MM.1S (cell line): ENCODE results near the gene PRKCB.

ENCODE experiments used
- DNase-seq: peaks from one replicate; pipeline ENCODE4 v3.0.0-alpha.2; 2015
- H2AFZ ChIP-seq: fragments of 300-600 bp; sonication (generic); 2 replicates; pipeline ENCODE4 v1.6.0; 2016; ENCODE audit warnings: antibody characterized with exemption, low read length
- H3F3A ChIP-seq: fragments of 300-600 bp; sonication (generic); 2 replicates; pipeline ENCODE4 v1.6.1; 2016; ENCODE audit warnings: mild to moderate bottlenecking, antibody characterized with exemption, low read length, moderate library complexity, mixed read lengths; ENCODE audit not compliant: insufficient read depth
- H3K27ac ChIP-seq: fragments of 300-600 bp; sonication (generic); 2 replicates; pipeline ENCODE4 v1.5.1; 2016; ENCODE audit warnings: mild to moderate bottlenecking, low read length
- H3K27me3 ChIP-seq: fragments of 300-600 bp; sonication (generic); replicated peaks from 2 replicates; pipeline ENCODE4 v1.6.0; 2016; ENCODE audit warnings: low read length; ENCODE audit not compliant: insufficient read depth
- H3K36me3 ChIP-seq: fragments of 300-600 bp; sonication (generic); replicated peaks from 2 replicates; pipeline ENCODE4 v1.6.1; 2016; ENCODE audit warnings: mild to moderate bottlenecking, low read length, mixed read lengths; ENCODE audit not compliant: insufficient read depth
- H3K4me1 ChIP-seq: fragments of 300-600 bp; sonication (generic); 2 replicates; pipeline ENCODE4 v1.6.1; 2016; ENCODE audit warnings: low read length, mixed read lengths
- H3K4me2 ChIP-seq: fragments of 300-600 bp; sonication (generic); 2 replicates; pipeline ENCODE4 v1.6.0; 2016; ENCODE audit warnings: low read depth, low read length
- H3K4me3 ChIP-seq: fragments of 300-600 bp; sonication (generic); 2 replicates; pipeline ENCODE4 v1.5.1; 2016; ENCODE audit warnings: low read length, mixed read lengths
- H3K79me2 ChIP-seq: fragments of 300-600 bp; sonication (generic); 2 replicates; pipeline ENCODE4 v1.6.1; 2016; ENCODE audit warnings: mixed run types, low read length, mixed read lengths
- H3K9ac ChIP-seq: fragments of 300-600 bp; sonication (generic); 2 replicates; pipeline ENCODE4 v1.6.1; 2016; ENCODE audit warnings: low read length, mixed read lengths
- H3K9me2 ChIP-seq: fragments of 300-600 bp; sonication (generic); replicated peaks from 2 replicates; pipeline ENCODE4 v1.6.1; 2016; ENCODE audit warnings: mild to moderate bottlenecking, low read length, mixed read lengths; ENCODE audit not compliant: insufficient read depth
- H3K9me3 ChIP-seq: fragments of 300-600 bp; sonication (generic); replicated peaks from 2 replicates; pipeline ENCODE4 v1.6.1; 2016; ENCODE audit warnings: mild to moderate bottlenecking, low read length, mixed read lengths; ENCODE audit not compliant: insufficient read depth
- H4K20me1 ChIP-seq: fragments of 300-600 bp; sonication (generic); 2 replicates; pipeline ENCODE4 v1.6.1; 2016; ENCODE audit warnings: mild to moderate bottlenecking, low read length, moderate library complexity, mixed read lengths; ENCODE audit not compliant: insufficient read depth
- EZH2 ChIP-seq: fragments of 300-600 bp; sonication (generic); optimal IDR thresholded peaks from 2 replicates; pipeline ENCODE3; 2017; ENCODE audit warnings: low read depth, mild to moderate bottlenecking, antibody characterized with exemption, low read length, mixed read lengths
- EZH2phosphoT487 ChIP-seq: fragments of 300-600 bp; sonication (generic); IDR thresholded peaks from 2 replicates; pipeline ENCODE4 v1.6.1; 2018; ENCODE audit warnings: antibody characterized with exemption, low read length
- TF ChIP-seq, protein P1 (sequence below): fragments of 300-600 bp; sonication (generic); IDR thresholded peaks from 2 replicates; pipeline ENCODE4 v1.5.1; 2016; ENCODE audit warnings: antibody characterized with exemption, low read length, mixed read lengths

Gene PRKCB

DNA sequence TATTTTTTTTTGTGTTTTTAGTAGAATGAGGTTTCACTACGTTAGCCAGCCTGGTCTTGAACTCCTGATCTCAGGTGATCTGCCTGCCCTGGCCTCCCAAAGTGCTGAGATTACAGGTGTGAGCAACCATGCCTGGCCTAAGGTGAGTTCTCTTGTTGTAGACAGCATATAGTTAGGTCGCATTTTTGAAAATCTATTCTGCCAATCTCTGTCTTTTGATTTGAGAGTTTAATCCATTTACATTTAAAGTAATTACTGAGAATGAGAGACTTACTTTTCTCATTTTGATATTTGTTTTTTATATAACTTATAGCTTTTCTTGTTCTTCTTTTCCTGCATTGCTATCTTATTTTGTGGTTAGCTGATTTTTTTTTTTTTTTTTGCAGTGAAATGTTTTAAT, 6.3 kb upstream of the PRKCB start:
- no peaks in the 10 kb centered on the region for H4K20me1 ChIP-seq
- no peak overlapping the region for H3K9ac ChIP-seq
- H3K27ac ChIP-seq: no peak overlapping the region
- no peak overlapping the region for H2AFZ ChIP-seq
- no peak for DNase-seq
- H3K9me3 ChIP-seq: no peaks in the 10 kb centered on the region
- H3K4me2 ChIP-seq: no peak overlapping the region
- H3K4me3 ChIP-seq: no peak overlapping the region
- H3K36me3 ChIP-seq: no peaks in the 10 kb centered on the region
- no peaks in the 10 kb centered on the region for H3K79me2 ChIP-seq
- TF ChIP-seq, protein P1, sequence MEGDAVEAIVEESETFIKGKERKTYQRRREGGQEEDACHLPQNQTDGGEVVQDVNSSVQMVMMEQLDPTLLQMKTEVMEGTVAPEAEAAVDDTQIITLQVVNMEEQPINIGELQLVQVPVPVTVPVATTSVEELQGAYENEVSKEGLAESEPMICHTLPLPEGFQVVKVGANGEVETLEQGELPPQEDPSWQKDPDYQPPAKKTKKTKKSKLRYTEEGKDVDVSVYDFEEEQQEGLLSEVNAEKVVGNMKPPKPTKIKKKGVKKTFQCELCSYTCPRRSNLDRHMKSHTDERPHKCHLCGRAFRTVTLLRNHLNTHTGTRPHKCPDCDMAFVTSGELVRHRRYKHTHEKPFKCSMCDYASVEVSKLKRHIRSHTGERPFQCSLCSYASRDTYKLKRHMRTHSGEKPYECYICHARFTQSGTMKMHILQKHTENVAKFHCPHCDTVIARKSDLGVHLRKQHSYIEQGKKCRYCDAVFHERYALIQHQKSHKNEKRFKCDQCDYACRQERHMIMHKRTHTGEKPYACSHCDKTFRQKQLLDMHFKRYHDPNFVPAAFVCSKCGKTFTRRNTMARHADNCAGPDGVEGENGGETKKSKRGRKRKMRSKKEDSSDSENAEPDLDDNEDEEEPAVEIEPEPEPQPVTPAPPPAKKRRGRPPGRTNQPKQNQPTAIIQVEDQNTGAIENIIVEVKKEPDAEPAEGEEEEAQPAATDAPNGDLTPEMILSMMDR: no peak
- no peak for TF ChIP-seq EZH2
- no peak for TF ChIP-seq EZH2phosphoT487
- H3K27me3 ChIP-seq: peaks cover 10% of the 10 kb centered on the region
- H3K4me1 ChIP-seq: peaks cover 13% of the 10 kb centered on the region
- H3K9me2 ChIP-seq: no peaks in the 10 kb centered on the region
- peaks cover 11% of the 10 kb centered on the region for H3F3A ChIP-seq

DNA sequence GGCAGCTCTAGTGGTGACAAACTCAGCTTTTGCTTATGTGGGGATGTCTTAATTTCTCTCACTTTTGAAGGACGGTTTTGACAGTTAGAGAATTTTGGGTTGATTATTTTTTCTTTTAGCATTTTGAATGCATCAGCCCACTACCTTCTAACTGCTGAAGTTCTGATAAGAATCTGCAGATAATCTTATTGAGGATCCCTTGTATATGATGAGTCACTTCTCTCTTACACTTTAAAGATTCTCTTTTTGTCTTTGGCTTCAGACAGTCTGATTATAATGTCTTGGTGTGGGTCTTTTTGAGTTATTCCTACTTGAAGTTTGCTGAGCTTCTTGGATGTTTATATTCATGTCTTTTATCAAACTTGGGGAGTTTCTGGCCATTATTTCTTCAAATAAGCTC, 5.5 kb upstream of the PRKCB start:
- peaks cover 14% of the 10 kb centered on the region for H3K27me3 ChIP-seq

DNA sequence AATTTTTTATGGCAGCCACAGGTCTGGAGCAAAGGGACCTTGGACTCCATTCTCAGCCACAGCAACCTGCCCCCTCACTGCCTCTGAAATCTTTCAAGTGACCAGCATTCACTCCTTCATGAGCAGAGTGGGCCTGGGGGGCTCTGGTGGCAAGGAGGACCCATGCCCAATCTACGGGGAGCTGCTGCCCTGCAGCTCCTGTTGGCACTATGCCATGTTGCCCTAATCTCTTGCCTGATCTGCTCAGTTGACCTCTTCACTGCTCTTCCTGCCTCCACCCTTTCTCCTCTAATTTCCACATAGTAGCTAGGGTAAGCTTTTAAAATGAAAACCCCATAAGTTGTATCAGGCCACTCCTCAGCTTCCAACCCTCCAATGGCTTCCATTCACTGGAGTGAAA, 2.9 kb upstream of the PRKCB start:
- no peaks in the 10 kb centered on the region; the same call in 1 of the 2 replicates for H3K4me1 ChIP-seq
- no peak overlapping the region for H3K27ac ChIP-seq
- H3K9ac ChIP-seq: no peak overlapping the region
- no peak for DNase-seq
- H3K36me3 ChIP-seq: no peaks in the 10 kb centered on the region
- H3K9me2 ChIP-seq: no peaks in the 10 kb centered on the region
- no peak overlapping the region for H3K4me2 ChIP-seq
- TF ChIP-seq EZH2phosphoT487 (no peak), EZH2 (no peak)
- TF ChIP-seq, protein P1: no peak
- H3K27me3 ChIP-seq: peaks cover 33% of the 10 kb centered on the region
- H2AFZ ChIP-seq: no peak overlapping the region
- no peaks in the 10 kb centered on the region for H3K9me3 ChIP-seq
- H4K20me1 ChIP-seq: no peaks in the 10 kb centered on the region
- H3K4me3 ChIP-seq: no peak overlapping the region
- no peaks in the 10 kb centered on the region for H3K79me2 ChIP-seq
- no peaks in the 10 kb centered on the region for H3F3A ChIP-seq

More for the DNA sequence above, 5.5 kb upstream of the PRKCB start:
- Histone ChIP-seq H3K9ac (no peak overlapping the region), H3K4me3 (no peak overlapping the region), H3K4me2 (no peak overlapping the region), H3K9me2 (no peaks in the 10 kb centered on the region), H3K9me3 (no peaks in the 10 kb centered on the region), H3F3A (peaks cover 11% of the 10 kb centered on the region), H4K20me1 (no peaks in the 10 kb centered on the region), H2AFZ (no peak overlapping the region), H3K36me3 (no peaks in the 10 kb centered on the region), H3K27ac (no peak overlapping the region), H3K4me1 (peaks cover 13% of the 10 kb centered on the region), H3K79me2 (no peaks in the 10 kb centered on the region)
- TF ChIP-seq EZH2: no peak
- TF ChIP-seq, protein P1: no peak
- TF ChIP-seq EZH2phosphoT487: no peak
- DNase-seq: no peak
